IMR-90 (cell line): ENCODE data around the gene LAPTM5. TPM values are rescaled to one million over a fixed set of nuclear protein-coding genes. Genes with fewer than 3 reads are reported as not detected.

Source experiments
- ATAC-seq: fragments of 200-7000 bp; cut with Tn5 transposase; 2 replicates; pipeline ENCODE4 v1.9.1; 2020; ENCODE audit warnings: low read depth, mild to moderate bottlenecking, moderate library complexity
- BruUV-seq: library from RNA; stranded (reverse); fragments of 400-500 nt; replicated peaks from 2 replicates; lab custom pipeline; 2021; lab: Mats Ljungman, UMichigan
- CTCF ChIA-PET: fragments of 300-600 bp; formaldehyde crosslinking; extraction: SDS; loops from one replicate; lab custom pipeline; 2021; ENCODE audit warnings: antibody characterized with exemption; lab: Yijun Ruan, JAX
- POLR2A ChIA-PET: fragments of 300-600 bp; sonication (Branson Sonifier 250); formaldehyde crosslinking; loops from one replicate; lab custom pipeline; 2022; ENCODE audit warnings: antibody characterized with exemption; ENCODE audit not compliant: unreplicated experiment; lab: Charles Lee
- DNase-seq: peaks from one replicate; pipeline ENCODE4 v3.0.0; 2013
- H2AFZ ChIP-seq: replicated peaks from 2 replicates; pipeline ENCODE3; 2013; ENCODE audit warnings: low read length, mild to moderate bottlenecking; ENCODE audit not compliant: poor library complexity
- H2AK5ac ChIP-seq: 2 replicates; pipeline ENCODE4 v1.6.1; 2013; ENCODE audit warnings: low read depth, low read length, inconsistent platforms
- H2AK9ac ChIP-seq: replicated peaks from 2 replicates; pipeline ENCODE3; 2013; ENCODE audit warnings: mild to moderate bottlenecking, low read depth, low read length, moderate library complexity; ENCODE audit not compliant: poor library complexity
- H2BK120ac ChIP-seq: 2 replicates; pipeline ENCODE4 v1.6.1; 2013; ENCODE audit warnings: low read depth, low read length, inconsistent platforms
- H2BK15ac ChIP-seq: 3 replicates; pipeline ENCODE4 v1.6.1; 2013; ENCODE audit warnings: low read depth, low read length, inconsistent platforms
- H2BK20ac ChIP-seq: 2 replicates; pipeline ENCODE4 v1.6.1; 2013; ENCODE audit warnings: low read depth, mild to moderate bottlenecking, inconsistent platforms, low read length, moderate library complexity
- H2BK5ac ChIP-seq: 2 replicates; pipeline ENCODE4 v1.6.1; 2013; ENCODE audit warnings: mild to moderate bottlenecking, low read depth, low read length, inconsistent platforms; ENCODE audit not compliant: poor library complexity, severe bottlenecking
- H3K14ac ChIP-seq: replicated peaks from 2 replicates; pipeline ENCODE4 v1.6.1; 2013; ENCODE audit warnings: low read depth, low read length, inconsistent platforms
- H3K18ac ChIP-seq: 2 replicates; pipeline ENCODE4 v1.6.1; 2013; ENCODE audit warnings: low read depth, low read length, control low read depth
- H3K23ac ChIP-seq: 2 replicates; pipeline ENCODE4 v1.6.1; 2013; ENCODE audit warnings: low read depth, low read length, inconsistent platforms
- H3K27ac ChIP-seq: 2 replicates; pipeline ENCODE4 v1.5.1; 2013; ENCODE audit warnings: mild to moderate bottlenecking, control low read depth, low read length; ENCODE audit not compliant: insufficient read depth
- H3K27me3 ChIP-seq: 2 replicates; pipeline ENCODE4 v1.6.1; 2013; ENCODE audit warnings: low read length; ENCODE audit not compliant: control insufficient read depth, insufficient read depth
- H3K36me3 ChIP-seq: 2 replicates; pipeline ENCODE4 v1.6.1; 2013; ENCODE audit warnings: low read length, mixed read lengths; ENCODE audit not compliant: control insufficient read depth, insufficient read depth
- H3K4ac ChIP-seq: 2 replicates; pipeline ENCODE4 v1.6.1; 2013; ENCODE audit warnings: low read depth, low read length, inconsistent platforms
- H3K4me1 ChIP-seq: 2 replicates; pipeline ENCODE4 v1.6.1; 2013; ENCODE audit warnings: low read length, mixed read lengths; ENCODE audit not compliant: control insufficient read depth, insufficient read depth
- H3K4me2 ChIP-seq: 2 replicates; pipeline ENCODE4 v1.6.1; 2013; ENCODE audit warnings: low read depth, mild to moderate bottlenecking, control low read depth, low read length, moderate library complexity
- H3K4me3 ChIP-seq: 2 replicates; pipeline ENCODE4 v1.5.1; 2013; ENCODE audit warnings: low read depth, mild to moderate bottlenecking, control low read depth, low read length, moderate library complexity; ENCODE audit not compliant: insufficient read depth
- H3K56ac ChIP-seq: 2 replicates; pipeline ENCODE4 v1.6.1; 2013; ENCODE audit warnings: low read length, inconsistent platforms; ENCODE audit not compliant: insufficient read depth; ENCODE audit errors: extremely low read depth
- H3K79me1 ChIP-seq, 2 experiments: 2 replicates each; pipeline ENCODE4 v1.6.1; 2013; ENCODE audit warnings: low read length in 2 of 2, inconsistent platforms in 1 of 2, low read depth in 1 of 2
- H3K9ac ChIP-seq: 2 replicates; pipeline ENCODE4 v1.6.1; 2013; ENCODE audit warnings: low read depth, low read length, control low read depth
- H3K9me1 ChIP-seq: 2 replicates; pipeline ENCODE4 v1.6.1; 2013; ENCODE audit warnings: low read length, inconsistent platforms; ENCODE audit not compliant: insufficient read depth
- H3K9me3 ChIP-seq: 2 replicates; pipeline ENCODE4 v1.6.1; 2013; ENCODE audit warnings: low read length; ENCODE audit not compliant: control insufficient read depth, insufficient read depth
- H4K20me1 ChIP-seq: 2 replicates; pipeline ENCODE4 v1.6.1; 2013; ENCODE audit warnings: low read length, inconsistent platforms; ENCODE audit not compliant: insufficient read depth
- H4K5ac ChIP-seq: 2 replicates; pipeline ENCODE4 v1.6.1; 2013; ENCODE audit warnings: mild to moderate bottlenecking, low read depth, low read length, control low read depth
- H4K8ac ChIP-seq, 2 experiments: 2 replicates each; pipeline ENCODE4 v1.6.1; 2013; ENCODE audit warnings: low read depth in 2 of 2, low read length in 2 of 2, control low read depth in 1 of 2, inconsistent platforms in 1 of 2
- H4K91ac ChIP-seq: 2 replicates; pipeline ENCODE4 v1.6.1; 2013; ENCODE audit warnings: low read depth, low read length, inconsistent platforms; ENCODE audit not compliant: insufficient read depth
- BHLHE40 ChIP-seq: fragments of 150-350 bp; IDR thresholded peaks from 2 replicates; pipeline ENCODE4 v1.6.1; 2016; ENCODE audit warnings: mild to moderate bottlenecking, low read depth, low read length
- CEBPB ChIP-seq: IDR thresholded peaks from 2 replicates; pipeline ENCODE4 v1.6.1; 2012; ENCODE audit warnings: low read depth, low read length, improper control_type of control experiment
- CHD1 ChIP-seq: IDR thresholded peaks from 2 replicates; pipeline ENCODE4 v1.6.1; 2012; ENCODE audit warnings: low read depth, low read length, improper control_type of control experiment
- CTCF ChIP-seq: conservative IDR thresholded peaks from 2 replicates; pipeline ENCODE4 v1.5.1; 2012; ENCODE audit warnings: mild to moderate bottlenecking, low read depth, low read length, improper control_type of control experiment
- ELK1 ChIP-seq: fragments of 150-350 bp; IDR thresholded peaks from 2 replicates; pipeline ENCODE4 v1.6.1; 2016; ENCODE audit warnings: low read depth, mild to moderate bottlenecking, low read length, moderate library complexity, borderline replicate concordance
- FOS ChIP-seq: fragments of 150-350 bp; IDR thresholded peaks from 2 replicates; pipeline ENCODE4 v1.6.1; 2016; ENCODE audit warnings: low read depth, low read length
- MAFK ChIP-seq: IDR thresholded peaks from 2 replicates; pipeline ENCODE4 v1.6.1; 2012; ENCODE audit warnings: low read depth, low read length, improper control_type of control experiment
- MXI1 ChIP-seq: IDR thresholded peaks from 2 replicates; pipeline ENCODE4 v1.6.1; 2012; ENCODE audit warnings: low read depth, mild to moderate bottlenecking, low read length, moderate library complexity, borderline replicate concordance
- NFE2L2 ChIP-seq: fragments of 150-350 bp; IDR thresholded peaks from 2 replicates; pipeline ENCODE4 v1.6.1; 2016; ENCODE audit warnings: low read depth, mild to moderate bottlenecking, low read length
- POLR2A ChIP-seq: IDR thresholded peaks from 2 replicates; pipeline ENCODE4 v1.6.1; 2012; ENCODE audit warnings: mild to moderate bottlenecking, low read depth, low read length
- RAD21 ChIP-seq: IDR thresholded peaks from 2 replicates; pipeline ENCODE4 v1.6.1; 2012; ENCODE audit warnings: low read length, improper control_type of control experiment
- RCOR1 ChIP-seq: IDR thresholded peaks from 2 replicates; pipeline ENCODE4 v1.6.1; 2012; ENCODE audit warnings: mild to moderate bottlenecking, low read length, improper control_type of control experiment; ENCODE audit not compliant: insufficient replicate concordance
- RFX5 ChIP-seq: IDR thresholded peaks from 2 replicates; pipeline ENCODE4 v1.8.0; 2012; ENCODE audit warnings: low read depth, mild to moderate bottlenecking, low read length, moderate library complexity
- USF2 ChIP-seq: fragments of 150-350 bp; IDR thresholded peaks from 2 replicates; pipeline ENCODE4 v1.6.1; 2017; ENCODE audit warnings: mild to moderate bottlenecking, antibody characterized with exemption, low read length, low read depth
- WGBS, 2 experiments: methylation state at CpG; one replicate each; pipeline versions ENCODE4 v1.1.5 to v1.1.7; 2013; ENCODE audit warnings: missing lambda C conversion rate in 2 of 2; ENCODE audit not compliant: insufficient read length in 1 of 2; ENCODE audit errors: extremely low coverage in 2 of 2; 5-methylcytosine and 5-hydroxymethylcytosine counted together
- dilution Hi-C: fragments of 300-500 bp; cut with HindIII; formaldehyde crosslinking; loops from one replicate; pipeline ENCODE4 v1.14.3; 2018; ENCODE audit warnings: low sequenced_read_pairs; ENCODE audit not compliant: unreplicated experiment
- in situ Hi-C: fragments of 300-500 bp; cut with MboI; formaldehyde crosslinking; loops from 3 replicates; pipeline ENCODE4 v1.14.3; 2019; ENCODE audit warnings: low sequenced_read_pairs, inconsistent platforms, mixed read lengths
- intact Hi-C: fragments of 100-400 bp; cut with micrococcal nuclease; formaldehyde crosslinking; loops from 2 replicates; pipeline ENCODE4 v1.10.0; 2022
- polyA plus RNA-seq, 3 experiments: library from polyadenylated mRNA; depleted of rRNA; stranded (reverse); fragments of >200 nt; gene quantifications; 2 replicates each; pipeline ENCODE4 v1.2.3, GENCODE V29; 2012; ENCODE audit warnings: low replicate concordance in 1 of 3
- total RNA-seq: library from RNA; depleted of rRNA; stranded (reverse); fragments of >200 nt; gene quantifications from 2 replicates; pipeline ENCODE4 v1.2.3, GENCODE V29; 2012

The LAPTM5 gene
- total and polyA plus RNA-seq, 2 of the 4 experiments (the other 2 are of a cell fraction), result 0.09 TPM; not detected in 1

GRCh38 chr1:30730346-30731108 lies 27.0 kb downstream of the LAPTM5 start:
- no peak overlapping the region for H3K4ac ChIP-seq
- TF ChIP-seq RFX5 (no peak), CEBPB (no peak), MAFK (no peak), MXI1 (no peak), FOS (no peak), RAD21 (no peak), BHLHE40 (no peak), POLR2A (no peak), CTCF (no peak), USF2 (no peak), ELK1 (no peak), RCOR1 (no peak), CHD1 (no peak), NFE2L2 (no peak)
- no peak overlapping the region for H3K9ac ChIP-seq
- no peak overlapping the region for H4K5ac ChIP-seq
- no peaks in the 10 kb centered on the region for H3K36me3 ChIP-seq
- no peaks in the 10 kb centered on the region for H3K9me3 ChIP-seq
- H4K8ac ChIP-seq, result no peak overlapping the region
- dilution Hi-C loops (no loop called here), intact Hi-C loops (no loop called here), in situ Hi-C loops (no loop called here)
- no peak overlapping the region for H4K91ac ChIP-seq
- H2BK20ac ChIP-seq, result no peak overlapping the region
- CTCF ChIA-PET, result interaction anchor here (0.6 to 1.2 kb wide), 2 partner anchors 71 to 1574 kb away, joined by 4 to 6 read pairs; no protein-coding TSS in a partner anchor
- no peak overlapping the region for H3K4me2 ChIP-seq
- no TSS peak for BruUV-seq
- H2BK120ac ChIP-seq, result no peak overlapping the region
- H2AK9ac ChIP-seq, result no peak overlapping the region
- H3K27ac ChIP-seq, result no peak overlapping the region
- POLR2A ChIA-PET, result interaction anchor here (0.5 kb wide), 1 partner anchor 1554 kb away, joined by 3 read pairs; no protein-coding TSS in a partner anchor
- ATAC-seq, result no peak
- H3K14ac ChIP-seq, result no peak overlapping the region
- no peak overlapping the region for H2AFZ ChIP-seq
- H3K56ac ChIP-seq, result no peak overlapping the region
- H3K79me1 ChIP-seq, result no peaks in the 10 kb centered on the region
- H3K9me1 ChIP-seq, result no peaks in the 10 kb centered on the region
- H3K27me3 ChIP-seq, result peaks cover 11% of the 10 kb centered on the region; the same call in 1 of the 2 replicates
- no peak overlapping the region for H3K18ac ChIP-seq
- peaks cover 10% of the 10 kb centered on the region; the same call in 1 of the 2 replicates for H3K4me1 ChIP-seq
- WGBS, 2 experiments, result 67% methylated on average over 14 of the region's 23 CpGs; no CpG with 5 or more reads in 1 of the 2 experiments
- no peak overlapping the region for H3K23ac ChIP-seq
- DNase-seq, result no peak
- H4K20me1 ChIP-seq, result no peaks in the 10 kb centered on the region
- H2BK5ac ChIP-seq, result no peak overlapping the region
- H2BK15ac ChIP-seq, result no peak overlapping the region
- H3K4me3 ChIP-seq, result no peak overlapping the region
- H2AK5ac ChIP-seq, result no peak overlapping the region
